Heart right ventricle (tissue), 16 donors: ENCODE data around the gene CAMK1D. TPM values are rescaled to one million over a fixed set of nuclear protein-coding genes. Genes with fewer than 3 reads are reported as not detected.

ENCODE experiments used
- ATAC-seq, 8 donors: fragments of 200-7000 bp; cut with Tn5 transposase; one replicate each; pipeline ENCODE4 v1.9.1; 2020; ENCODE audit warnings: mild to moderate bottlenecking in 8 of 8, moderate library complexity in 8 of 8, moderate number of reproducible peaks in 1 of 8
- DNase-seq, 2 donors: peaks; one replicate each; pipeline ENCODE4 v3.0.0-alpha.2; 2020
- H3K27ac ChIP-seq, 10 donors: fragments of 200-600 bp; sonication (generic) in 2 of 10; one replicate each; pipeline versions ENCODE4 v1.5.0 to v1.8.0; 2020 to 2022; ENCODE audit warnings: mild to moderate bottlenecking in 3 of 10
- H3K27me3 ChIP-seq, 7 donors: fragments of 200-600 bp; one replicate each; pipeline ENCODE4 v1.8.0; 2021 to 2022; ENCODE audit warnings: mild to moderate bottlenecking in 2 of 7
- H3K36me3 ChIP-seq, 9 donors: fragments of 200-600 bp; sonication (generic) in 1 of 9; one replicate each; pipeline versions ENCODE4 v1.5.0 to v1.8.0; 2020 to 2022; ENCODE audit warnings: mild to moderate bottlenecking in 2 of 9
- H3K4me1 ChIP-seq, 9 donors: fragments of 200-600 bp; sonication (generic) in 1 of 9; one replicate each; pipeline versions ENCODE4 v1.5.0 to v1.8.0; 2020 to 2022; ENCODE audit warnings: mild to moderate bottlenecking in 4 of 9
- H3K4me3 ChIP-seq, 10 donors: fragments of 200-600 bp; sonication (generic) in 2 of 10; one replicate each; pipeline versions ENCODE4 v1.5.0 to v1.8.0; 2020 to 2022; ENCODE audit warnings: mild to moderate bottlenecking in 7 of 10, moderate library complexity in 2 of 10
- H3K9me3 ChIP-seq, 11 donors: fragments of 200-600 bp in 10 of 11; sonication (generic) in 2 of 11; one replicate each; pipeline versions ENCODE4 v1.5.0 to v1.8.0; 2013 to 2022; ENCODE audit warnings: mild to moderate bottlenecking in 2 of 11, control low read depth in 1 of 11, moderate library complexity in 1 of 11
- WGBS, 2 donors: extraction: QIAGEN DNeasy Blood & Tissue Kit; methylation state at CpG; one replicate each; pipeline ENCODE4 v1.1.7; 2013; ENCODE audit warnings: inconsistent platforms in 1 of 2; 5-methylcytosine and 5-hydroxymethylcytosine counted together
- intact Hi-C, 10 donors: fragments of 100-400 bp; cut with DNase I; formaldehyde crosslinking; loops; one replicate each; pipeline versions ENCODE4 v1.11.1 to v1.14.2; 2022
- polyA plus RNA-seq, 2 donors: library from polyadenylated mRNA; stranded (reverse); fragments of 200-250 nt; gene quantifications; one replicate each; pipeline ENCODE4 v1.2.3, GENCODE V29; 2013
- total RNA-seq, 10 donors: library from RNA; stranded (reverse); fragmentation: NEBNext Ultra II Directional in 3 of 10; extraction: Animal tissue kit (Norgen Biotek cat#: 25700) in 3 of 10; gene quantifications; one replicate each; pipeline versions ENCODE4 v1.2.1 to v1.2.4, GENCODE V29; 2021 to 2023
- TF ChIP-seq, protein P1 (sequence below), 9 donors: fragments of 200-600 bp; sonication (generic) in 2 of 9; IDR thresholded peaks; one replicate each; pipeline versions ENCODE4 v1.5.0 to v1.8.0; 2021 to 2022; ENCODE audit warnings: antibody characterized with exemption in 9 of 9, mild to moderate bottlenecking in 5 of 9, moderate library complexity in 1 of 9
- donor health status: Arrhythmogenic right ventricular cardiomyopathy.
- donor health status: ischemic (EF 13 %, LVEDD 7.1; RV severe dilation, severe dysfunction).
- donor health status: healthy with polysubstance abuse.
- donor health status: DM: no; HTN: yes; CAD: no.
- donor health status: DM: no; HTN: no; CAD: no.
- donor health status: ischemic (EF 25% LVEDD 6.9; RV normal size, moderate dysfunction).
- donor health status: ischemic (EF 25% LVEDD 5.7; RV mildly dilated, moderate dysfunction).
- donor health status: healthy.
- donor health status: DM: yes; HTN: yes; CAD: no.
- donor health status: Ischemic cardiomyopathy.
- donor health status: ischemic (EF 35%, LVEDD 5.7; RV mildly dilated, moderate dysfunction).
- donor health status: nonischemic (EF 11% LVEDD 7.7; RV severe dilation, severe dysfunction).
- donor health status: DM: yes; HTN: yes; CAD: no.
- donor health status: PGD.
- donor health status: ischemic (EF 29% LVEDD 5.4; RV normal size, mild dysfunction).
- donor health status: nonischemic (EF 23%, LVEDD 6.1; RV moderate dilation, normal function).

CAMK1D gene
- total and polyA plus RNA-seq, 12 donors, result 1.3 to 17.7 (median 2.6) TPM

DNA sequence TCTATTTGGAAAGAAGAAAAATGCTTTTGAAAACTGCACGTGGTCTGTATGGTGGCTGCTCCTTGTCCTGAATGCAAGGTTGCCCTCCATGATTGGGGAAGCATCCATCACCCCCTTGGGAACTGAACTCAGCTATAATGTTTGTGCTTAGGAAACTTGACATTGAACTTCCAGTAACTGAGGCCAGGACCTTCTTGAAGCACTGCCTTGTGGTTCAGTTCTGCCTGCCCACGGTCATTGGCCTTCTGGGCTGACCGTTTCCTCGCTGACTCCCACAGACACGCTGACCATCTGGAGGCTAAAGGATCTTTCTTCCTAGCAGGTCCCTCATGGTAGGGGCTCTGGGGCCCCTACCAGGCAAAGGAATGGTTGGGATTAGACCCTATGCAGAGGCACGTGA is 247.8 kb downstream of the CAMK1D start:
- H3K9me3 ChIP-seq, result peaks cover 0 to 3% (median 0%) of the 10 kb centered on the region in 11 donors
- no peaks in the 10 kb centered on the region for H3K27me3 ChIP-seq
- TF ChIP-seq, protein P1, sequence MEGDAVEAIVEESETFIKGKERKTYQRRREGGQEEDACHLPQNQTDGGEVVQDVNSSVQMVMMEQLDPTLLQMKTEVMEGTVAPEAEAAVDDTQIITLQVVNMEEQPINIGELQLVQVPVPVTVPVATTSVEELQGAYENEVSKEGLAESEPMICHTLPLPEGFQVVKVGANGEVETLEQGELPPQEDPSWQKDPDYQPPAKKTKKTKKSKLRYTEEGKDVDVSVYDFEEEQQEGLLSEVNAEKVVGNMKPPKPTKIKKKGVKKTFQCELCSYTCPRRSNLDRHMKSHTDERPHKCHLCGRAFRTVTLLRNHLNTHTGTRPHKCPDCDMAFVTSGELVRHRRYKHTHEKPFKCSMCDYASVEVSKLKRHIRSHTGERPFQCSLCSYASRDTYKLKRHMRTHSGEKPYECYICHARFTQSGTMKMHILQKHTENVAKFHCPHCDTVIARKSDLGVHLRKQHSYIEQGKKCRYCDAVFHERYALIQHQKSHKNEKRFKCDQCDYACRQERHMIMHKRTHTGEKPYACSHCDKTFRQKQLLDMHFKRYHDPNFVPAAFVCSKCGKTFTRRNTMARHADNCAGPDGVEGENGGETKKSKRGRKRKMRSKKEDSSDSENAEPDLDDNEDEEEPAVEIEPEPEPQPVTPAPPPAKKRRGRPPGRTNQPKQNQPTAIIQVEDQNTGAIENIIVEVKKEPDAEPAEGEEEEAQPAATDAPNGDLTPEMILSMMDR (IDR thresholded peaks at IDR 0.05), result no peak
- H3K4me1 ChIP-seq, result peaks cover 0 to 10% (median 0%) of the 10 kb centered on the region in 9 donors
- no peak overlapping the region for H3K4me3 ChIP-seq
- DNase-seq (no peak), ATAC-seq (no peak)
- H3K27ac ChIP-seq, result no peak overlapping the region
- intact Hi-C loops, result no loop called here
- H3K36me3 ChIP-seq, result no peaks in the 10 kb centered on the region
- 86 to 92% methylated on average over 6 of the region's 6 CpGs for WGBS, 2 donors

DNA sequence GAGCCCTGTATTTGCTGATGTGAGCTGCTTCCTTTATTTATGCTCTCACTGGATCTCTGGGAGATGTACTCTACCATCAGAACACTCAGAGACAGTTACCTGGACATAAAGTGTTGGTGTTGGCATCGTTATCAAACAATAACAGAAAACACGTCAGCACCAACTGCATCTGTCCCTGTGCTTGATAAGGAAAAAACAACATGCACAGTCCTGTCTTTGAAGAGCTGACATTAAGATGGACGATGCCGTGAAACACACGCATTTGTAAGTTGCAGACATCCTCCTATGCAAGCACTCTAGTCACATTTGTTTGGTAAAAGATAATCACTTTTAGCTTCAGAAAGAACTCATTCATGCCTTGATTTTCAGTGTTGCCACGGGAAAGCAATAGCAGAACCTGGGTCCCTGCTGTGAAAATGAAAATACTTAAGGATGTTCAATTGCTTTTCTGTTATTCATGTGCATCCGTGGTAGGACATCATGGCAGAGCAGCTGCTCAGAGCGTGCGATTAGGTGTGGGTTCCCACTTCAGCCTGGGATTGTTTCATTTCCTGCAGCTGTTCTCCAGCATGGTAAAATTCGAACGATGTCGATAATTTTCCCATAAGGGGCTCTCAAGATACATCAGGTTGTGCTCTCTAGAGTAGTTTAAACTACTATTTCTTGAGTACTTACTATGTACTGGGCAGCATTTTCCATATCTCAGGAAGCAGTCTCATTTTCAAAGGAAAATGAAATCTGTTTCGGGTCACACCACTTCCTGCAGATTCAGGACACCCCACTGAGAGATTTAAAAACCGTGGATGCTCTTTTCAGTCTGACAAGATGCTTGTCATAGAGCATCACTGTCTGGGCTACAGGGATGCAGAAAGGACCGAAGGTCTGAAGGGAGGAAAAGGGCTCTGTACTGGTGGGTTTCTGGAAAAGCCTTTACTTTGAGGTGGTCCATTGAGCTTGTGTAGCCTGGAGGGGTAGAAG is 248.7 kb downstream of the CAMK1D start:
- WGBS, 2 donors, result 69 to 70% methylated on average over 15 of the region's 15 CpGs
- Histone ChIP-seq H3K4me3 (no peak overlapping the region), H3K9me3 (peaks cover 0 to 3% (median 0%) of the 10 kb centered on the region in 11 donors), H3K36me3 (no peaks in the 10 kb centered on the region), H3K27me3 (no peaks in the 10 kb centered on the region), H3K27ac (no peak overlapping the region), H3K4me1 (peaks cover 0 to 13% (median 0%) of the 10 kb centered on the region in 9 donors)
- TF ChIP-seq, protein P1 (IDR thresholded peaks at IDR 0.05), result no peak
- DNase-seq, result no peak
- intact Hi-C loops, result no loop called here
- ATAC-seq, result no peak

DNA sequence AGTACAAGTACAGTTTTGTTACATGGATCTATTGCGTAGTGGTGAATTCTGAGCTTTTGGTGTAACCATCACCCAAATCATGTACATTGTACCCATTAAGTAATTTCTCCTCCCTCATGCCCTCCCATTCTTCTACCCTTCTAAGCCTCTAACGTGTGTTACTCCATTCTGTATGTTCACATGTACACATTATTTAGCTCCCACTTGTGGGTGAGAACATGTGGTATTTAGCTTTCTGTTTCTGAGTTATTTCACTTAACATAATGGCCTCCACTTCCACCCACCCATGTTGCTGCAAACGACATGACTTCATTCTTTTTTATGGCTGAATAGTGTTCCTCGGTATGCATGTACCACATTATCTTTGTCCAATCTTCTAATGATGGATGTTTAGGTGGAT is 251.3 kb downstream of the CAMK1D start:
- H3K4me3 ChIP-seq, result no peak overlapping the region
- WGBS, 2 donors, result 77 to 87% methylated on average over 4 of the region's 4 CpGs
- intact Hi-C loops, result loop anchor here in 1 of 10 donors (5.0 kb wide), 1 partner anchor 888 kb away; no protein-coding TSS in a partner anchor
- DNase-seq (no peak), ATAC-seq (no peak)
- TF ChIP-seq, protein P1 (IDR thresholded peaks at IDR 0.05), result no peak
- no peaks in the 10 kb centered on the region for H3K27me3 ChIP-seq
- no peaks in the 10 kb centered on the region for H3K36me3 ChIP-seq
- H3K9me3 ChIP-seq, result peaks cover 0 to 3% (median 0%) of the 10 kb centered on the region in 11 donors
- peaks cover 0 to 11% (median 0%) of the 10 kb centered on the region in 9 donors for H3K4me1 ChIP-seq
- H3K27ac ChIP-seq, result no peak overlapping the region

DNA sequence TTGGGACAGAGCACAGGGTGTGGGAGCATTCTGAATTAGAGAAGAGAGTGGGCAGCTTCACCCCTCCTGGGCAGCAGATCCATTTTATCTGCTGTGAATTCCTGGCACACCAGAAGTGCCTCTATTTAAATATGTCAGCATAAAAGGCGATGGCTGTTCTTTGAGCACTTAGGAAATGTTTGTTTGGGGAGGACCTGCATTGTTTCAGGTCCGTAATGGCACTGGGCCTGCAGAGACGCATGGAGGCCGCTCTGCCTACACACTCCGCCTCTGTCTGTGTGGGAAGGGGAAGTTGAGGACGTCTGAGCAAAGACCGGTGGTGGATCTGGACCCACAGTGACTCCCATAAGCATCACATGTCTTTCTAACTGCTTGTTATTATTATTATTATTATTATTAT is 253.2 kb downstream of the CAMK1D start:
- Histone ChIP-seq H3K4me3 (no peak overlapping the region), H3K4me1 (peaks cover 0 to 21% (median 0%) of the 10 kb centered on the region in 9 donors), H3K27me3 (no peaks in the 10 kb centered on the region), H3K36me3 (no peaks in the 10 kb centered on the region), H3K9me3 (peaks cover 0 to 2% (median 0%) of the 10 kb centered on the region in 11 donors), H3K27ac (no peak overlapping the region)
- ATAC-seq (no peak), DNase-seq (no peak)
- 66 to 78% methylated on average over 7 of the region's 7 CpGs for WGBS, 2 donors
- TF ChIP-seq, protein P1 (IDR thresholded peaks at IDR 0.05), result no peak
- intact Hi-C loops, result loop anchor here in 1 of 10 donors (5.0 kb wide), 1 partner anchor 890 kb away; no protein-coding TSS in a partner anchor
